ENCODE measurements around the gene VAX1. TPM values are rescaled to one million over a fixed set of nuclear protein-coding genes. Genes with fewer than 3 reads are reported as not detected.
A peak's percentile ranks its signal among the peaks of the same experiment; 100 is the strongest.

Gene VAX1
- total RNA-seq, 1 experiment from 2014 or later: not detected

DNA sequence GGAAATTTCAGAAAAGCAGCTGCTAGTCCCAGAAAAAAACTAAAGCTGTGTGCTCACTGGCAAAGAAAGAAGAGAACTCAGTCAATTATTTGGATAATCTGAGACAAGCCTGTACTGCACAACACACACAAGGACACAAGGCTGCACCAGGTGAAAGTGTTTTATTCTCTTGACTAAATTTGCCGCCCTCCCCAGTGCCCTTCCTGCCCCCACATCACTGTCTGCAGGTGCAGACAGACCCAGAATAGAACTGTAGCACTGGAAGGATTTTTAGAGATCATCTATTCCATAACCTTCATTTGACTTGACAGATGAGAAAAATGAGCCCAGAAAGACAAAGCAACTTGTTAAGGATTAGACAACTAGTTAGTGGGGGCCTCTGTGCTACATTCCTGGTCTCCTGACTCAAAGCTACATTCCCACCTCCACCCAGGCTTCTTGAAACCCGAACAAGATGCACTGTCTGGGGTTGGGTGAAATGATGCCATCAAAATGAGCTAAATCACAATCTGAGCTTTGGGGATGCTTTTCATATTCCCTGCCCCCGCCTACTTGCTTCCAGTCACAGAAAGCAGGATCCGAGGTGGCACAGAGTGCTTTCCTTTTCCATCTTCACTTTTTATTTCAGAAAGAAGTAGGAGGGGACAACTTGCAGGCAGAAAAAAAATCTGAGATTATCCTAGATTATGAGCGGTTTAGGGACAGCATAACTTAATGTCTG is 5.2 kb upstream of the VAX1 start:
- H3K9me3 ChIP-seq: no peaks in the 10 kb centered on the region
- H3K4me3 ChIP-seq: no peak overlapping the region
- H3K27me3 ChIP-seq: peaks cover 24% of the 10 kb centered on the region
- no peak for DNase-seq
- H3K36me3 ChIP-seq: no peaks in the 10 kb centered on the region

DNA sequence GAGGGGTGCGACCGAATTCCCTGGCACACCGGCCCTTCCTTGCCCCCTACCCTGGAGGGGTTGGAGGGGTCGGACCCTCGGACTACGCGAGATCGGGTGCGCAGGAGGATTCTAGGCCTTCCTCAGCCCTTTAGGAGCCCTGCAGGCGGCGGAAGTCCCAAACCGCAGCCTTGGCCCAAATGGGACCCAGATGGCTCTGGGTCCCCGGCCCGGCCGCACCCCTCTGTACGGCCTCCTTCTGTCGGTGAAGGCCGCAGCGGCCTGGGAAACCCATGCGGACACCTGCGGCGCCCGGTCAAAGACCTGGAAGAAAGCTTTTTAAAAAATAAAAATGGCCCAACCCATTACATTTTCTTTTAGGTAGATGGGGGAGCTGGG is 2.4 kb upstream of the VAX1 start:
- Histone ChIP-seq H3K36me3 (no peaks in the 10 kb centered on the region), H3K9me3 (no peaks in the 10 kb centered on the region), H3K27me3 (peaks cover 23% of the 10 kb centered on the region), H3K4me3 (no peak overlapping the region)
- no peak for DNase-seq

DNA sequence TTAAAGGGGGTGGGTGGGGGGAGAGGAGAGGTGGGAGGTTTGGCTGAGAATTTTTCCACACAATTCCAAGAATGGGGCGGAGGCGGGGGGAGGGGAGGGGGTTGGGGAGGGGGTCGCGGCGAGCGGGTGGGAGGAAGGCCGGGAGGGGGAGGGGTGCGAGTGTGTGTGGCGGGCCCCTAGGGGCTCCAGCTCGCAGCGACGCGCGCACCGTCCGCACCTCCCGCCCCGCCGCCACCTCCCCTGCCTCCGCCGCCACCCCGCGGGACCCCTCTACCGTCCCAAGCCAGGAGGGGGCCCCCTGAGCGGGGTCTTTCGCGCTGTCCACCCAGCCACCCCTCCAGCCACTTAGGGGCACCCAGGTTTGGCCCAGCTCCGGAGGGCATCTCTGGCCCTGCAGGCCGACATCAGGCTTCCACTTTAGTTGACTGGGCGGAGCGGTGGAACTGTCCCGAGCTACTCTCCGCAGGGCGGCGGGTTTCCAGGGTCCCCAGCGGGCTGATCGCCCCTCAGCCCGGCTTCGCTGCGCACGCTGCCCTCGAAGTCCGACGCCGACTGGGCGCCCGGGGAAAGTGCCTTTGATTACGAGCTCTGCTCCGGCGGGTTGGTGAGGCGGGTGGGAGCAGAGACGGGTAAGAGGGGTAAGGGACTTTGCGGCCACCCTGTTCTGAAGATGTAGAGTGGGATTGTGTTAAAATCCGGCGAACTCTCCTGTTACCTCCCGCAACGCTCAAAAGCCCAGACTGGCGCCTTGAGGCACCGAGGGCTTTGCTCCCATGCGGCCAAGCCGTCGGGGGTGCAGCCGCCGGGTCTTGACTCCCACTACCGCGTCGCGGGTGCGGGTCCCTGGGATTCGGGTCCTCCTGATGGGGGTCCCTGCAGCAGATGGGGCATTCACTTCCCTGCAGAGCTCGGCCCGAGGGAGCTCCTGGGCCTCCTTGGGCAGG is 1.8 kb upstream of the VAX1 start:
- Histone ChIP-seq H3K9me3 (no peaks in the 10 kb centered on the region), H3K36me3 (no peaks in the 10 kb centered on the region), H3K27me3 (peaks cover 21% of the 10 kb centered on the region), H3K4me3 (no peak overlapping the region)
- DNase-seq: no peak

DNA sequence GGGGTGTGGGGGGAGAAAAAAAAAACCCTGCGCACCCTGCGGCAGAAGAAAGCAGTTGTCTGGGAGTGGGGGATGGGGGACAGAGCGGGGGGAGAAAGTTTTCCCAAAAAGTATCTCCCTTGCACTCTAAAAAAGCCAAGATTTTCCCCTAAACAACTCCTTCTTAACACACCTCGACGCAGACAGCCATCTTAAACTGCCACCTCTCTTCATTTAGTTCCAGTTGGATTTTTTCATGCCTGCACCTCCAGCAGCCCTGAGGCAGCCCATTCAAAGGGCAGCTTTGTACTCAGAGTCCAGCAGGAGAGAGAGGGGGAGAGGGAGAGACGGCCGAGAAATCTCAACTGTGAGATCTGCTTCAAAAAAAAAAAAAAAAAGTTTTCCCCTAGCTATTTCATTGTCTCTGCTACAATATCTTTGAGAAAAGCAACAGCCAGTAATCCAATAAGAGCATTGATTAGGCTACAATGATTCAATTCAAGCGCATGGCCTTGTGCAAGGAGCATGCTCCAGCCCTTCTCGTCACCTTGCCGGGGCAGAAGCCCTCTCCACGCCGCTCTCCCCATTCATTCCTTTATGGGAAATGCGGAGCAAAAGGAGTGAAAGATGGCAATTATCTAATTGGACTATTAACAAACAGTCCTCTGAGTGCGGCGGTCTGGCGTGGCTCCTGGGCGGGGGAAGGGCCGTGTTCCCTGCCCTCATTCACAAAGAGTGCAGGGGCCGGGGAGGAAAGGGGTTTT is 939 bp upstream of the VAX1 start:
- DNase-seq: no peak
- no peak overlapping the region for H3K4me3 ChIP-seq
- no peaks in the 10 kb centered on the region for H3K9me3 ChIP-seq
- no peaks in the 10 kb centered on the region for H3K36me3 ChIP-seq
- peaks cover 16% of the 10 kb centered on the region for H3K27me3 ChIP-seq

DNA sequence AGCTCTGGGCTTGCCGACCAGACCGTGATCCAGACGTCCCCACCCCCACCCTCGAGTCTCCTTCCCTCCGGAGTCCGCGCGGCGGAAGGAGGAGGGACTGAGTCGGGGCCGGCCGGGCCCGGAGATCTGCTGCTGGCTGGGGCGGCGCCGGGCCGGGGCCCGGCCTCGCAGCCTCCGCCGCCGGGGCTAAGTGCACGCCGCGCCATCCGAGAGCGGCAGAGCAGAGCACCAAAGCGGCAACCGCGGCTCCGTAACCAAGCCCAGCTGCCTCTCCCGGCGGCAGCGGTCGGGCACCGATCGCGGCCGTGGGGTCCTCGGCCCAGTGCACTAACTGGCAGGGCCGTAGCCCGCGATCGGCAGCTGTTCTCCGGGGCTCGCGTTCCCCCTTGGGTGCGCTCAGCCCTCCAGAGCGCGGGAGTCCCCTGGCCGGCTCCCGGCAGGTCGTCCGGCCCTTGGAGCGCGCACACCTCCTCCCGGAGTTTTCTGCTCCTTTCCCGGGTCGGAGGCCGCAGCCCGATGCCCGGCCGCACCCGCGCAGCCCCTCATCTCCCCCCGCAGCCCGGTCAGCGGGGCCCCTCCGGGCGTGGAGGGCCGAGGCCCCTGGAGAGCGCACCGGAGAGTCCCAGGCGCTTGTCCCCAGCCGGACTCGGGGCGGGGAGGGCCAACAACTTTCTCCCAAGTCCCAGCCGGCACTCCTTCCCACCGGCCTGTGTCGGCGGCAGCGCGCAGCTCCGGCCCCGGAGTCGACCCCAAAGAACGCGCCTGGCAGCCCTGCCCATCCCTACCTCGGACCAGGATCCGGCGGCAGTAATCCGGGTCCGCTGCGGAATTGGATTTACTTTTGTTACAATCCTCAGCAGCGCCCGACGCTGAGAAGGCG is 799 bp downstream of the VAX1 start:
- Histone ChIP-seq H3K36me3 (no peaks in the 10 kb centered on the region), H3K27me3 (peaks cover 6% of the 10 kb centered on the region), H3K4me3 (peak overlapping the region; percentile 52), H3K9me3 (no peaks in the 10 kb centered on the region)
- peak; percentile 66 for DNase-seq

DNA sequence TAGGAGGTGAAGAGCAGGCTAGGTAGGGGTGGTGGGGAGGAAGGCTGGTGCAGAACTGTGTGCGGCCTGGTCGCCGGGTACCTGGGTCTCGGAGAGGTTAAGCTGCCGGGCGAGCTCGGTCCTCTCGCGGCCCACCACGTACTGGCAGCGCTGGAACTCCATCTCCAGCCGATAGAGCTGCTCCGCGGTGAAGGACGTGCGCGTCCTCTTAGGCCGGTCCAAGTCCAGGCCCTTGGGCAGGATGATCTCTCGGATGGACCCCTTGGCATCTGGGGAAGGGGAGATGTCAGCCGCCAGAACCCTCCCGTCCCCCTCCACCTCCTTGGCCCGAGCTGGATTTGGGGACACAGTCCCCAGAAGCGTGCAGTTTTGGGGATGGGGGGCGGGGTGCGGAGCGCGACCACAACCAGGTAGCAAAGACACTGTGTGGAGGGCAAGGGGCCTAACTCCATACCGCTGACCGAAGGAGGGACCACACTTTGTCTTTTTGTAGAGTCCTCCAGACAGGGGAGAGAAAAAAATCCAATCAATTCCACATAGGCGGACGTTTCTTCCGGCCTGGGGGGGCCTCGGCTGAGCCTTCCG is 1.6 kb downstream of the VAX1 start:
- peak overlapping the region; percentile 52 for H3K4me3 ChIP-seq

DNA sequence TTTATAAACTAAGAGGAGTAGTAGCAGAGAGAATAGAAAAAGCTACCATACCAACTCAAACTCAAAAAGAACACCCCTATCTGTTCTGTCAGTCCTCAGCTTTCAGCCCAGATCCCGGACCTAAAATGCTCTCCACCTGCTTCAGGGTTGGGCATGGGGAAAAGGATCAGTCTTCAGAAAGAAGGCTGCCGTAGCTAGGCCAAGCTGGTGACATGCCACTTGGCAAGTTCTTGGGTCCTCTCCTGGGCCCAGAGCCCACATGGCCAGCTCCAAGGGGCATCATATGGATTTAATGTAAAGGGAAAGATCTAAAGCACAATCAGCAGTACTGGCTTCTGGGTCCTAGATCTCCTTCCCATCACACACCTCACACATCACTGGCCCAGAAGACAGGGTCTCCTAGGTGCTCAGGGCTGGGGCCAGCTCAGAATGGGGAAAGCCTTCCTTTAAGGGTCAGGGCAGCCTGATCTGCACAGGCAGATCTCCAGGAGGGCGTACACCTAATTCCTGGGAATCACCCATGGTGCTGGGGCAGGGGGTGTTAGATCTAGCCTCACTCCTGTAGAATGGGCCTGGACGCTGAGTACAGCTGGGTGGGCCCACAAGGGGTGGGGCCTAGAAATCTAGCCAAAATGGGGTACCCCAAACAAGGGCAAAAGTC is 2.5 kb downstream of the VAX1 start:
- H3K36me3 ChIP-seq: no peaks in the 10 kb centered on the region
- no peak overlapping the region for H3K4me3 ChIP-seq
- DNase-seq: no peak
- peaks cover 5% of the 10 kb centered on the region for H3K27me3 ChIP-seq
- no peaks in the 10 kb centered on the region for H3K9me3 ChIP-seq

More for the DNA sequence above, 1.6 kb downstream of the VAX1 start:
- Histone ChIP-seq H3K27me3 (peaks cover 5% of the 10 kb centered on the region), H3K9me3 (no peaks in the 10 kb centered on the region), H3K36me3 (no peaks in the 10 kb centered on the region)
- DNase-seq: no peak

DNA sequence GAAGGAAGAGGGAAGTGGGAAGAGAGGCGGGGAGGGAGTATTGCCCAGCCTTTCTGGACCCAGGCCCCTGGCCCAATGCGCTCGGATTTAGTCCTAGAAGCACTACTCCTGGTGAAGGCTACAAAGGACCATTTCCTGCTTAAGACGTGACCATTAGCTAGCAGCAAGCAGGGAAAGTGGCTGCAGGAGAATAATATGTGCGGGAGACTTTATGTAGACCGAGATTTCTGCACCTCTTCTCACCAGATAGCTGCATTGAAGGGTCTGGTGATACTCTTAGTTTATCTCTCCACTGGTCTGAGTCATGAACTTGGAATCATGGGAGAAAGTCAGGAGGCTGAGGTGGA is 3.1 kb downstream of the VAX1 start:
- H3K9me3 ChIP-seq: no peaks in the 10 kb centered on the region
- peaks cover 5% of the 10 kb centered on the region for H3K27me3 ChIP-seq
- DNase-seq: no peak
- no peaks in the 10 kb centered on the region for H3K36me3 ChIP-seq
- H3K4me3 ChIP-seq: no peak overlapping the region

DNA sequence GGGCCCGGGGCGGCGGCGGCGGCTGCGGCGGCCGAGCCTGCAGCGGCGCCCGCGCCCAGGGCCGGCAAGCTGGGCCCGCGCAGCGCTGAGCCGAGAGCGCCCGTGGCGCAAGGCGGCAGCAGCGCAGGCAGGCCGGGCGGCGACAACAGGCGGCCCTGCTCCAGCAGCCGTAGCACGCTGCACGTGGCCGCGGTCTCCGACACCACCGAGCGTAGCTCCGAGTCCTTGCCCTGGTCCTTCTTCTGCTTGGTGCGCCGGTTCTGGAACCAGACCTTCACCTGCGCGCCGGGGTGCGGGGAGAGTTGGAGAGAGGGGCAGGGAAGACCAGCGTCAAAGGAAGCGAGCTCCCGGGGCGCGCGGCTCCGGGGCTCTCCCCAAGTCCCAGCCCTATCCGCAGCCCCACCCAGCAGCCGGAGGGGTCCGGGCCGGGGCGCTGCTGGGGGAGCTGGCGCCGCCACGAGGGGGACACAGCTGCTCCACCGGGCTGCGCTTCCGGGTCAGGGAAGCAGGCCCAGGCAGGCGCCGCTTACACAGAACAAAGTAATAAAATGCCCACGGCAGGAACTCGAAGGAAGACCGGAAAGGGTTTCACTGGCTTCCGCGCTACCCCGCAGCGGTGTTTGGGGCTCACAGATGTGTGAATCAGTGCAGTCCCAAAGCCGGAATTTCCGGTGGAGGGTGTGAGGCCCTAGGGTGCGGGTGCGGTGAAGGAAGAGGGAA is 3.6 kb downstream of the VAX1 start:
- H3K4me3 ChIP-seq: no peak overlapping the region
- no peaks in the 10 kb centered on the region for H3K36me3 ChIP-seq
- H3K9me3 ChIP-seq: no peaks in the 10 kb centered on the region
- peaks cover 5% of the 10 kb centered on the region for H3K27me3 ChIP-seq
- DNase-seq: no peak

DNA sequence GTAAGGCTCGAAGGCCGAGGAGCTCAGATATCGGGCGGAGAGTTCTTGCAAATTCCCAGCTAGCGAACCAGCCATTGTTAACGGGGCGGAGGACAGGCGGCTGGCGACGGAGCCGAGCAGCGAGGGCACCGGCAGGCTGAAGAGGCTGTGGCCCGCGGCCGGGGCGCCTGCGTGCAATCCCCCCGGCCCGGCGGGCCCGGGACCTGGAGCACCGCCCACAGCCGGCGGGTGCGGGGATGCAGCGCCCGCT is 4.1 kb downstream of the VAX1 start:
- no peak for DNase-seq
- Histone ChIP-seq H3K27me3 (peaks cover 5% of the 10 kb centered on the region), H3K9me3 (no peaks in the 10 kb centered on the region), H3K36me3 (no peaks in the 10 kb centered on the region), H3K4me3 (no peak overlapping the region)

DNA sequence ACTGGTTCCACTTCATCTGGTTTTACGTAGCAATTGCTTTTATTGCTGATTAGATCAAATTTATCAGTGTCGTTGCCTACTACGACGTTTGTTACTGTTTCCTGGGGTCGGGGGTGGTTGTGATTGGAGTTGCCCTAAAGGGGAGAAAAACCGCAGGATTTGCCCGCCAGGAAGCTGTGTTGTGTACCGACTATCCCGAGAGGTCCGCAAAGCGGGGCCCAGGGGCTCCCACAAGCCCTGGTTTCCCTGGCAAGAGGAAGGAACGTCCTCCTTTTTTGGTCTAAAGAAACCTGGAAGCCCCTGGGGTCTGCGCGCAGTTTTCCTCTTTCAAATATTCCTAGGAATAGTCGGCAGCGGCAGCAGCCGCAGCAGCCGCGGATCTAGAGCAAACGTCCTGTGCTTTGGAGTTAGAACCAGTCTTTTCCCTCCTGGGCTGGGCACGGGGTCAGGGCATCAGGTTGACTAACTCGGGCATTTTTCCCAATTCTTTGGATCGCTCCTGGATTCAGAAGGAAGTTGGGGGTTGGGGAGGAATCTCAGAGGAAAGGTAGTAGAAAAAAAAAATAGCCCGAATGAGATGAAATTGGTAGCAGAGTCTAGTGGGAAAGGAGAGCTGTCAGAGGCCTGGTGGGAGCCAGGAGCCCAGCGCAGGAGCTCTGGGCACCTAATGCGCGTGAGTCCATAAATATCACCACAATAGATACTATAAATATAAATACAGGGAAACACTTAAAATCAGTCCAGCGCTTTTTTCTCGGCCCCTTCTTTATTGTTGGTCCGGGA is 4.6 kb downstream of the VAX1 start:
- no peak overlapping the region for H3K4me3 ChIP-seq
- no peaks in the 10 kb centered on the region for H3K9me3 ChIP-seq
- no peak for DNase-seq
- H3K27me3 ChIP-seq: peaks cover 4% of the 10 kb centered on the region
- H3K36me3 ChIP-seq: no peaks in the 10 kb centered on the region

DNA sequence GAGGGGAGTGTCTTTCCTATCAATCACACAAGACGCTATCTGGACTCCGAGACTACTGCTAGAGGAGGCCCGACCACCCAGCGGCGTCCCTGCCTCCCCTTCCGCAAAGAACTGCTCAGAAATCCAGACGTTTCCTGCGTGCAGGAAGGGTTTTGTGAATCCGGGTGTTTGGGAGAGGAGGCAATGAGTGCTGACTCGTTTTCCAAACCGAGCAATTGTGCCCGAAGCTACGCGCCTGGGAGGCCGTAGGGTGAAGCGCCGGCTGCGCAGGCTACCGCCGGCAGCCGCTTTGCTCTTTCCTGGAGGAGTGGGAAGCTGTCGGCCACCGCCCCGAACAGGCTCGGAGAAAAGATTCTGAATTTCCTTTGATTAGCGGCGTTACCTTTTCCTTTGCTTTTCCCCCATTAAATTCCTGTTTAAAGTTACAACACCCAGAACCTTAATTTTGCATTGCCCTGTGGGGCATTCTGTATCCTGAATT is 5.3 kb downstream of the VAX1 start:
- no peak for DNase-seq
- Histone ChIP-seq H3K9me3 (no peaks in the 10 kb centered on the region), H3K4me3 (no peak overlapping the region), H3K27me3 (no peaks in the 10 kb centered on the region; the same call in 1 of the 2 replicates), H3K36me3 (no peaks in the 10 kb centered on the region)

DNA sequence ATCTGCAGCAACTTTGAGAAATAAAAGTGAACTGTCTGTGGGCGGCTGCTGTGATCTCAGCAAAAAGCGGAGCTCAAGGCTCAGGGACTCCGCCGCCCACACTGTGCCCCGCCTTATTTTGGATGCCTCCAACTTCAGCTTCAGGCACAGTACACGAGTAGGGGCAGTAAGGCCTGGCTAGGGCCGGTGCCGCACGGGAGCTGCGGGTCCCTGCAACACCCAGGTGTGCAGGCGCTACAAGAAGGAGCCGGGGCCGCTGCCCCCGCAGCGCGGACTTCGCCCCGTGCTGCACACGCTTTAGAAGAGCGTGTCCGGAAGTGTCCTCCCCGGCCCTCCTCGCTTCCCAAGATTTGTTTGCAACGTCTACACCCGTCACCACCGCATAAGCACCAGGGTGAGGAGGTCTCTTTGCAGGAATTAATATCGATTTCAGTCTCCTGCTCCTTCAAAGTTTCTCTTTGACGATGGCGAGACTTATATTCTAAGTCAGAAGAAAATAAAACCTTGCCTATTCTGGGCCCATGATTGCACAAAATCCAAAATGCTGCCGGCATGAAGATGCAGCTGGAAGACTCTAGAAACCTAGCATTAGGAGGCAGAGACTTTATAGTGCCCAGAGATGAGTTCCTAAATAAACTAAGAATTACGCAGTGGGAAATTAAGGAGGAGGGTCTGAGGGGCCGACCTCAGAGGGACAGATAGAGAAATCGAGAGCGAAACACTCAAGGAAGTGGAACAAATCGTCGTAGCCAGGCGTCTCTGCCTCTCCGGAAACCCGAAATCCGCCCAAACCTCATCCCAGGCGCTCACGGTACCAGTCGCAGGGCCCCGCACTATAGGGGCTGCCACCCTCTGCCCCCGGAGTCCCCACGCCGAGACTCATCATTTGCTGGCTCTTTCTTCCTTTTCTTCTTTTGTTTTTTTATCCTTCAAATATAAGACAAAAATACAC is 6.4 kb downstream of the VAX1 start:
- DNase-seq: no peak
- no peaks in the 10 kb centered on the region for H3K36me3 ChIP-seq
- no peaks in the 10 kb centered on the region for H3K9me3 ChIP-seq
- no peak overlapping the region for H3K4me3 ChIP-seq
- no peaks in the 10 kb centered on the region for H3K27me3 ChIP-seq

Measured in MG63 (cell line).